Measurements from ENCODE around the gene TSPAN1. TPM values are rescaled to one million over a fixed set of nuclear protein-coding genes. Genes with fewer than 3 reads are reported as not detected.

Gene TSPAN1
- total and polyA plus RNA-seq, 10 of the 15 experiments (the other 5 are each of a cell fraction or from before 2014, with no cell fraction given): 0.08 to 0.29 (median 0.23) TPM; not detected in 5

DNA sequence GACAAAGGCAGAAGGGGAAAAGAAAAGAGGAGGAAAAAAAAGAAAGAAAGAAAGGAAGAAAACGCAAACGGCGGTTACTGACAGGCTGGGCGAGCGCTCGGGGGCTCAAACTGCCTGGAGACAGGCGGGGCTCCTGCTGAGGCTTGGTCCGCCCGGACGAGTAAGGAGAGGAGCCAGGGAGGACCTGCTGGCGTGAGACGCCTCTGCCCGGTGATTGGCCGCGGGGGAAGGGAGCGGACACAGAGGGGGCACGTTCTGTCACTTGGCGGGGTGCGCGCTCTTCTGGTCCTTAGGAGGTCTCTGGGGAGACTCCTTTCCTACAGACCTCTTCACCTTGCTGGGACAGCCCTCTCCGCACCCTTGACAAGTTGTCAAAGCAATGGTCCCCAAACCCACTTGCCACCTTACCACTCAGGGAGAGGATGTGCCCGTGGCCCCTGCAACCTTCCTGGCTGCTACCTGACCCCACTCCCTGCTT, 41.7 kb upstream of the TSPAN1 start (continued):
- TF ChIP-seq CBX3 (IDR thresholded peaks at IDR 0.05; ENCODE audit: borderline replicate concordance, low read depth): no peak
- TF ChIP-seq YY1 (IDR thresholded peaks at IDR 0.05; ENCODE audit: low read depth, low read length): no peak; the same call in 1 of the 2 replicates
- peak; percentile 32; the same call in 1 of the 2 replicates for TF ChIP-seq RB1 (IDR thresholded peaks at IDR 0.05; ENCODE audit: borderline replicate concordance)
- TF ChIP-seq SMC3 (IDR thresholded peaks at IDR 0.05; ENCODE audit: borderline replicate concordance, low read length): no peak
- no peak for TF ChIP-seq CEBPB (IDR thresholded peaks at IDR 0.05; ENCODE audit: borderline replicate concordance in 1 of 2, low read depth in 2 of 2, low read length in 2 of 2)
- TF ChIP-seq, protein P1, sequence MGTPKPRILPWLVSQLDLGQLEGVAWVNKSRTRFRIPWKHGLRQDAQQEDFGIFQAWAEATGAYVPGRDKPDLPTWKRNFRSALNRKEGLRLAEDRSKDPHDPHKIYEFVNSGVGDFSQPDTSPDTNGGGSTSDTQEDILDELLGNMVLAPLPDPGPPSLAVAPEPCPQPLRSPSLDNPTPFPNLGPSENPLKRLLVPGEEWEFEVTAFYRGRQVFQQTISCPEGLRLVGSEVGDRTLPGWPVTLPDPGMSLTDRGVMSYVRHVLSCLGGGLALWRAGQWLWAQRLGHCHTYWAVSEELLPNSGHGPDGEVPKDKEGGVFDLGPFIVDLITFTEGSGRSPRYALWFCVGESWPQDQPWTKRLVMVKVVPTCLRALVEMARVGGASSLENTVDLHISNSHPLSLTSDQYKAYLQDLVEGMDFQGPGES (IDR thresholded peaks at IDR 0.05): peak; percentile 6; the same call in 1 of the 2 replicates
- TF ChIP-seq, protein P2, sequence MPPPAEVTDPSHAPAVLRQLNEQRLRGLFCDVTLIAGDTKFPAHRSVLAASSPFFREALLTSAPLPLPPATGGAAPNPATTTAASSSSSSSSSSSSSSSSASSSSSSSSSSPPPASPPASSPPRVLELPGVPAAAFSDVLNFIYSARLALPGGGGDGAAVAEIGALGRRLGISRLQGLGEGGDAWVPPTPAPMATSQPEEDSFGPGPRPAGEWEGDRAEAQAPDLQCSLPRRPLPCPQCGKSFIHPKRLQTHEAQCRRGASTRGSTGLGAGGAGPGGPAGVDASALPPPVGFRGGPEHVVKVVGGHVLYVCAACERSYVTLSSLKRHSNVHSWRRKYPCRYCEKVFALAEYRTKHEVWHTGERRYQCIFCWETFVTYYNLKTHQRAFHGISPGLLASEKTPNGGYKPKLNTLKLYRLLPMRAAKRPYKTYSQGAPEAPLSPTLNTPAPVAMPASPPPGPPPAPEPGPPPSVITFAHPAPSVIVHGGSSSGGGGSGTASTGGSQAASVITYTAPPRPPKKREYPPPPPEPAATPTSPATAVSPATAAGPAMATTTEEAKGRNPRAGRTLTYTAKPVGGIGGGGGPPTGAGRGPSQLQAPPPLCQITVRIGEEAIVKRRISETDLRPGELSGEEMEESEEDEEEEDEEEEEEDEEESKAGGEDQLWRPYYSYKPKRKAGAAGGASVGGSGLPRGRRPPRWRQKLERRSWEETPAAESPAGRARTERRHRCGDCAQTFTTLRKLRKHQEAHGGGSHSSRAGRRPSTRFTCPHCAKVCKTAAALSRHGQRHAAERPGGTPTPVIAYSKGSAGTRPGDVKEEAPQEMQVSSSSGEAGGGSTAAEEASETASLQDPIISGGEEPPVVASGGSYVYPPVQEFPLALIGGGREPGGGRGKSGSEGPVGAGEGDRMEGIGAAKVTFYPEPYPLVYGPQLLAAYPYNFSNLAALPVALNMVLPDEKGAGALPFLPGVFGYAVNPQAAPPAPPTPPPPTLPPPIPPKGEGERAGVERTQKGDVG (CRISPR knock-in tag; IDR thresholded peaks at IDR 0.05): no peak
- TF ChIP-seq MEF2B (IDR thresholded peaks at IDR 0.05; ENCODE audit: partially characterized antibody, poor library complexity, severe bottlenecking): no peak
- TF ChIP-seq MEF2A (IDR thresholded peaks at IDR 0.05; ENCODE audit: insufficient read depth, low read depth, low read length): no peak
- TF ChIP-seq POLR2AphosphoS2 (IDR thresholded peaks at IDR 0.05; ENCODE audit: low read depth, low read length): no peak
- no peak for TF ChIP-seq RAD51 (IDR thresholded peaks at IDR 0.05)
- TF ChIP-seq, protein P3, sequence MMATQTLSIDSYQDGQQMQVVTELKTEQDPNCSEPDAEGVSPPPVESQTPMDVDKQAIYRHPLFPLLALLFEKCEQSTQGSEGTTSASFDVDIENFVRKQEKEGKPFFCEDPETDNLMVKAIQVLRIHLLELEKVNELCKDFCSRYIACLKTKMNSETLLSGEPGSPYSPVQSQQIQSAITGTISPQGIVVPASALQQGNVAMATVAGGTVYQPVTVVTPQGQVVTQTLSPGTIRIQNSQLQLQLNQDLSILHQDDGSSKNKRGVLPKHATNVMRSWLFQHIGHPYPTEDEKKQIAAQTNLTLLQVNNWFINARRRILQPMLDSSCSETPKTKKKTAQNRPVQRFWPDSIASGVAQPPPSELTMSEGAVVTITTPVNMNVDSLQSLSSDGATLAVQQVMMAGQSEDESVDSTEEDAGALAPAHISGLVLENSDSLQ (IDR thresholded peaks at IDR 0.05): 0 out of 2 replicates have a peak, but pooled peaks have one; percentile 3
- TF ChIP-seq NR2C2 (IDR thresholded peaks at IDR 0.05; ENCODE audit: borderline replicate concordance, control insufficient read depth, insufficient read length, low read depth): no peak
- peak; percentile 56 for TF ChIP-seq PML (IDR thresholded peaks at IDR 0.05; ENCODE audit: low read length)
- TF ChIP-seq KLF5 (IDR thresholded peaks at IDR 0.05; ENCODE audit: partially characterized antibody): no peak
- no peak for TF ChIP-seq PAX5 (IDR thresholded peaks at IDR 0.05; ENCODE audit: borderline replicate concordance, low read depth, low read length)
- no peak for TF ChIP-seq NFIC (IDR thresholded peaks at IDR 0.05; ENCODE audit: low read depth, low read length)
- TF ChIP-seq, protein P4, sequence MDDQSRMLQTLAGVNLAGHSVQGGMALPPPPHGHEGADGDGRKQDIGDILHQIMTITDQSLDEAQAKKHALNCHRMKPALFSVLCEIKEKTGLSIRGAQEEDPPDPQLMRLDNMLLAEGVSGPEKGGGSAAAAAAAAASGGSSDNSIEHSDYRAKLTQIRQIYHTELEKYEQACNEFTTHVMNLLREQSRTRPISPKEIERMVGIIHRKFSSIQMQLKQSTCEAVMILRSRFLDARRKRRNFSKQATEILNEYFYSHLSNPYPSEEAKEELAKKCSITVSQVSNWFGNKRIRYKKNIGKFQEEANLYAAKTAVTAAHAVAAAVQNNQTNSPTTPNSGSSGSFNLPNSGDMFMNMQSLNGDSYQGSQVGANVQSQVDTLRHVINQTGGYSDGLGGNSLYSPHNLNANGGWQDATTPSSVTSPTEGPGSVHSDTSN (IDR thresholded peaks at IDR 0.05; ENCODE audit: insufficient replicate concordance, low read depth, low read length): no peak
- TF ChIP-seq, protein P5, sequence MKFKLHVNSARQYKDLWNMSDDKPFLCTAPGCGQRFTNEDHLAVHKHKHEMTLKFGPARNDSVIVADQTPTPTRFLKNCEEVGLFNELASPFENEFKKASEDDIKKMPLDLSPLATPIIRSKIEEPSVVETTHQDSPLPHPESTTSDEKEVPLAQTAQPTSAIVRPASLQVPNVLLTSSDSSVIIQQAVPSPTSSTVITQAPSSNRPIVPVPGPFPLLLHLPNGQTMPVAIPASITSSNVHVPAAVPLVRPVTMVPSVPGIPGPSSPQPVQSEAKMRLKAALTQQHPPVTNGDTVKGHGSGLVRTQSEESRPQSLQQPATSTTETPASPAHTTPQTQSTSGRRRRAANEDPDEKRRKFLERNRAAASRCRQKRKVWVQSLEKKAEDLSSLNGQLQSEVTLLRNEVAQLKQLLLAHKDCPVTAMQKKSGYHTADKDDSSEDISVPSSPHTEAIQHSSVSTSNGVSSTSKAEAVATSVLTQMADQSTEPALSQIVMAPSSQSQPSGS (IDR thresholded peaks at IDR 0.05; ENCODE audit: low read length): no peak
- TF ChIP-seq NR2C1 (IDR thresholded peaks at IDR 0.05): no peak
- TF ChIP-seq CBX5 (IDR thresholded peaks at IDR 0.05; ENCODE audit: low read depth): no peak
- TF ChIP-seq NR2F1 (conservative IDR thresholded peaks at IDR 0.05): peak; percentile 42; the same call in 1 of the 2 replicates
- no peak for TF ChIP-seq DPF2 (IDR thresholded peaks at IDR 0.05)
- no peak for TF ChIP-seq SIX5 (IDR thresholded peaks at IDR 0.05; ENCODE audit: low read depth, low read length, severe bottlenecking)
